Activated CD4-positive, CD25-positive, alpha-beta regulatory T cell treated with anti-CD3 and anti-CD28 coated beads, Interleukin-2, amount 50 U/mL, for 16 hours (primary cell): ENCODE data around the gene CLMP.
"Not testable (repeated sequence)": the region's sequence is repeated elsewhere in the genome, so short reads cannot be mapped to it uniquely, and the experiment has no call there.

ENCODE experiments used
- DNase-seq: peaks from one replicate; pipeline ENCODE4 v3.0.0-alpha.2; 2020; ENCODE audit warnings: low read depth, low spot score

Gene CLMP

GRCh38 chr11:123217897-123218296 lies 22.8 kb upstream of the CLMP start:
- DNase-seq = no peak

GRCh38 chr11:123216249-123216648 lies 21.2 kb upstream of the CLMP start:
- no peak for DNase-seq

- no peak for DNase-seq
Measured at GRCh38 chr11:123214940-123215339, 19.9 kb upstream of the CLMP start.

- DNase-seq = no peak
Measured at GRCh38 chr11:123214396-123214795, 19.3 kb upstream of the CLMP start.

GRCh38 chr11:123213307-123213771 lies 18.3 kb upstream of the CLMP start:
- DNase-seq = no peak

GRCh38 chr11:123212406-123212805 lies 17.4 kb upstream of the CLMP start:
- no peak for DNase-seq

- no peak for DNase-seq
Measured at GRCh38 chr11:123211981-123212380, 16.9 kb upstream of the CLMP start.

- no peak for DNase-seq
Measured at GRCh38 chr11:123211149-123211852, 16.3 kb upstream of the CLMP start.

- no peak for DNase-seq
Measured at GRCh38 chr11:123209591-123209990, 14.5 kb upstream of the CLMP start.

- no peak for DNase-seq
Measured at GRCh38 chr11:123206791-123207434, 11.9 kb upstream of the CLMP start.

- not testable (repeated sequence) for DNase-seq
Measured at GRCh38 chr11:123206055-123206454, 11.0 kb upstream of the CLMP start.

- no peak for DNase-seq
Measured at GRCh38 chr11:123203934-123204333, 8.9 kb upstream of the CLMP start.

GRCh38 chr11:123203471-123203870 lies 8.4 kb upstream of the CLMP start:
- no peak for DNase-seq

GRCh38 chr11:123202155-123203151 lies 7.4 kb upstream of the CLMP start:
- DNase-seq = no peak

- no peak for DNase-seq
Measured at GRCh38 chr11:123200264-123200663, 5.2 kb upstream of the CLMP start.

GRCh38 chr11:123197711-123198110 lies 2.7 kb upstream of the CLMP start:
- DNase-seq = no peak

- DNase-seq = no peak
Measured at GRCh38 chr11:123196060-123196714, 1.1 kb upstream of the CLMP start.

GRCh38 chr11:123194337-123195187 lies 486 bp downstream of the CLMP start:
- no peak for DNase-seq

- no peak for DNase-seq
Measured at GRCh38 chr11:123193742-123194141, 1.3 kb downstream of the CLMP start.

GRCh38 chr11:123191939-123192338 lies 3.1 kb downstream of the CLMP start:
- DNase-seq = no peak

- DNase-seq = no peak
Measured at GRCh38 chr11:123190518-123190917, 4.5 kb downstream of the CLMP start.
